Esophagus mucosa (tissue), 1 donor: ENCODE measurements around the gene NPAS2. TPM values are rescaled to one million over a fixed set of nuclear protein-coding genes. Genes with fewer than 3 reads are reported as not detected.

Source experiments
- ATAC-seq: fragments of 200-7000 bp; cut with Tn5 transposase; one replicate; pipeline ENCODE4 v1.9.1; 2020
- total RNA-seq: library from RNA; stranded (reverse); gene quantifications from one replicate; pipeline ENCODE4 v1.2.4, GENCODE V29; 2023
- donor health status: DM: yes; HTN: yes; CAD: no.

NPAS2 gene
- total RNA-seq, 1 donor from 2014 or later, result 63.6 TPM

- ATAC-seq, result no peak
These were observed 155.0 kb downstream of the NPAS2 start for GRCh38 chr2:100974712-100975520.

GRCh38 chr2:100975521-100975785 is 155.5 kb downstream of the NPAS2 start:
- ATAC-seq, result no peak

- ATAC-seq, result no peak
These were observed 156.1 kb downstream of the NPAS2 start for GRCh38 chr2:100976061-100976460.

GRCh38 chr2:100976645-100977391 is 156.9 kb downstream of the NPAS2 start:
- ATAC-seq, result no peak

- ATAC-seq, result no peak
These were observed 157.6 kb downstream of the NPAS2 start for GRCh38 chr2:100977511-100977910.

- ATAC-seq, result peak; percentile 4
These were observed 158.7 kb downstream of the NPAS2 start for GRCh38 chr2:100978582-100979191.

GRCh38 chr2:100980046-100980445 is 160.1 kb downstream of the NPAS2 start:
- ATAC-seq, result no peak

- ATAC-seq, result no peak
These were observed 161.1 kb downstream of the NPAS2 start for GRCh38 chr2:100981011-100981410.

GRCh38 chr2:100982431-100982861 is 162.5 kb downstream of the NPAS2 start:
- ATAC-seq, result peak; percentile 17

- no peak for ATAC-seq
These were observed 163.3 kb downstream of the NPAS2 start for GRCh38 chr2:100983201-100983600.

GRCh38 chr2:100983684-100984310 is 163.9 kb downstream of the NPAS2 start:
- no peak for ATAC-seq

GRCh38 chr2:100984892-100985307 is 165.0 kb downstream of the NPAS2 start:
- ATAC-seq, result peak; percentile 54

- no peak for ATAC-seq
These were observed 166.2 kb downstream of the NPAS2 start for GRCh38 chr2:100986157-100986556.

GRCh38 chr2:100987536-100987935 is 167.6 kb downstream of the NPAS2 start:
- no peak for ATAC-seq

GRCh38 chr2:100987974-100988373 is 168.0 kb downstream of the NPAS2 start:
- peak; percentile 45 for ATAC-seq

- no peak for ATAC-seq
These were observed 168.9 kb downstream of the NPAS2 start for GRCh38 chr2:100988630-100989417.

GRCh38 chr2:100989666-100990065 is 169.7 kb downstream of the NPAS2 start:
- ATAC-seq, result no peak

GRCh38 chr2:100990166-100990565 is 170.2 kb downstream of the NPAS2 start:
- ATAC-seq, result no peak

- ATAC-seq, result no peak
These were observed 170.9 kb downstream of the NPAS2 start for GRCh38 chr2:100990650-100991403.

- ATAC-seq, result no peak
These were observed 171.4 kb downstream of the NPAS2 start for GRCh38 chr2:100991404-100991773.

- no peak for ATAC-seq
These were observed 172.3 kb downstream of the NPAS2 start for GRCh38 chr2:100992262-100992661.

GRCh38 chr2:100993294-100993693 is 173.4 kb downstream of the NPAS2 start:
- no peak for ATAC-seq
